ENCODE results near the gene DDR2.

The DDR2 gene

GRCh38 chr1:162629651-162630050 is 2.6 kb upstream of the DDR2 start:
- DNase-seq (ENCODE audit: low read depth): peak; percentile 78

GRCh38 chr1:162631546-162632191 is 595 bp upstream of the DDR2 start:
- peak; percentile 76 for DNase-seq (ENCODE audit: low read depth)

- DNase-seq (ENCODE audit: low read depth): peak; percentile 48
These were observed 425 bp downstream of the DDR2 start for GRCh38 chr1:162632698-162633080.

GRCh38 chr1:162633081-162633762 is 958 bp downstream of the DDR2 start:
- peak; percentile 42 for DNase-seq (ENCODE audit: low read depth)

- DNase-seq (ENCODE audit: low read depth): no peak
These were observed 3.2 kb downstream of the DDR2 start for GRCh38 chr1:162635418-162635817.

- no peak for DNase-seq (ENCODE audit: low read depth)
These were observed 7.5 kb downstream of the DDR2 start for GRCh38 chr1:162639718-162640117.

GRCh38 chr1:162641114-162641513 is 8.8 kb downstream of the DDR2 start:
- no peak for DNase-seq (ENCODE audit: low read depth)

GRCh38 chr1:162644986-162645314 is 12.7 kb downstream of the DDR2 start:
- DNase-seq (ENCODE audit: low read depth): no peak

- DNase-seq (ENCODE audit: low read depth): no peak
These were observed 13.4 kb downstream of the DDR2 start for GRCh38 chr1:162645666-162646065.

- DNase-seq (ENCODE audit: low read depth): peak; percentile 76
These were observed 17.3 kb downstream of the DDR2 start for GRCh38 chr1:162649583-162649982.

- DNase-seq (ENCODE audit: low read depth): no peak
These were observed 22.8 kb downstream of the DDR2 start for GRCh38 chr1:162654915-162655620.

GRCh38 chr1:162656266-162656665 is 24.0 kb downstream of the DDR2 start:
- peak; percentile 32 for DNase-seq (ENCODE audit: low read depth)

- DNase-seq (ENCODE audit: low read depth): no peak
These were observed 28.3 kb downstream of the DDR2 start for GRCh38 chr1:162660574-162660973.

GRCh38 chr1:162661336-162661735 is 29.1 kb downstream of the DDR2 start:
- DNase-seq (ENCODE audit: low read depth): no peak

- DNase-seq (ENCODE audit: low read depth): no peak
These were observed 29.7 kb downstream of the DDR2 start for GRCh38 chr1:162662013-162662412.

GRCh38 chr1:162663086-162663485 is 30.8 kb downstream of the DDR2 start:
- DNase-seq (ENCODE audit: low read depth): peak; percentile 53

GRCh38 chr1:162663589-162664106 is 31.4 kb downstream of the DDR2 start:
- peak; percentile 92 for DNase-seq (ENCODE audit: low read depth)

GRCh38 chr1:162666006-162666645 is 33.9 kb downstream of the DDR2 start:
- peak; percentile 67 for DNase-seq (ENCODE audit: low read depth)

GRCh38 chr1:162667381-162668080 is 35.3 kb downstream of the DDR2 start:
- no peak for DNase-seq (ENCODE audit: low read depth)

- DNase-seq (ENCODE audit: low read depth): peak; percentile 90
These were observed 38.8 kb downstream of the DDR2 start for GRCh38 chr1:162670928-162671663.
